Spleen (tissue), 11 donors: ENCODE measurements around the gene HAL. TPM values are rescaled to one million over a fixed set of nuclear protein-coding genes. Genes with fewer than 3 reads are reported as not detected.
A peak's percentile ranks its signal among the peaks of the same experiment; 100 is the strongest.

Experiments used
- DNase-seq: peaks from one replicate; pipeline ENCODE4 v3.0.0-alpha.2; 2020
- H3K27ac ChIP-seq, 8 donors: fragments of 200-600 bp; sonication (generic) in 7 of 8; 1 replicate in 4 of 8; 2 replicates in 4 of 8; pipeline versions ENCODE4 v1.5.0 to v1.8.0; 2016 to 2021; ENCODE audit warnings: inconsistent platforms in 4 of 8, mild to moderate bottlenecking in 4 of 8, moderate library complexity in 1 of 8
- H3K27me3 ChIP-seq, 7 donors: fragments of 200-600 bp; sonication (generic) in 6 of 7; replicated peaks in 1 of 7; 1 replicate in 4 of 7; 2 replicates in 3 of 7; pipeline versions ENCODE4 v1.5.0 to v1.8.0; 2016 to 2021; ENCODE audit warnings: inconsistent platforms in 3 of 7, mild to moderate bottlenecking in 1 of 7
- H3K36me3 ChIP-seq, 6 donors: fragments of 200-600 bp; sonication (generic) in 5 of 6; 1 replicate in 4 of 6; 2 replicates in 2 of 6; pipeline versions ENCODE4 v1.5.0 to v1.8.0; 2016 to 2021; ENCODE audit warnings: inconsistent platforms in 2 of 6
- H3K4me1 ChIP-seq, 6 donors: fragments of 200-600 bp; sonication (generic) in 5 of 6; 1 replicate in 3 of 6; 2 replicates in 3 of 6; pipeline versions ENCODE4 v1.5.0 to v1.8.0; 2016 to 2021; ENCODE audit warnings: inconsistent platforms in 3 of 6
- H3K4me3 ChIP-seq, 8 donors: fragments of 200-600 bp; sonication (generic) in 7 of 8; 1 replicate in 4 of 8; 2 replicates in 4 of 8; pipeline versions ENCODE4 v1.5.0 to v1.8.0; 2016 to 2021; ENCODE audit warnings: inconsistent platforms in 4 of 8, mild to moderate bottlenecking in 4 of 8, moderate library complexity in 2 of 8
- H3K9me3 ChIP-seq, 8 donors: fragments of 200-600 bp; sonication (generic) in 7 of 8; 1 replicate in 4 of 8; 2 replicates in 4 of 8; pipeline versions ENCODE4 v1.5.0 to v1.8.0; 2016 to 2021; ENCODE audit warnings: inconsistent platforms in 4 of 8
- CTCF ChIP-seq, 11 experiments: fragments of 200-600 bp in 7 of 11; fragments of 450-650 bp in 4 of 11; sonication (generic) in 4 of 11; IDR thresholded peaks in 8 of 11; conservative IDR thresholded peaks in 3 of 11; 1 replicate in 7 of 11; 2 replicates in 4 of 11; pipeline versions ENCODE4 v1.4.0 to v1.8.0; 2016 to 2021; ENCODE audit warnings: antibody characterized with exemption in 11 of 11, inconsistent platforms in 4 of 11, mild to moderate bottlenecking in 1 of 11
- POLR2A ChIP-seq, 3 donors: fragments of 450-650 bp; IDR thresholded peaks; one replicate each; pipeline ENCODE4 v1.5.1; 2017; ENCODE audit warnings: antibody characterized with exemption in 3 of 3, mild to moderate bottlenecking in 1 of 3
- POLR2AphosphoS5 ChIP-seq, 3 donors: sonication (generic); formaldehyde crosslinking; IDR thresholded peaks; one replicate each; pipeline ENCODE4 v1.5.1; 2017; ENCODE audit warnings: antibody characterized with exemption in 3 of 3
- WGBS, 5 donors: extraction: QIAGEN DNeasy Blood & Tissue Kit in 3 of 5; methylation state at CpG; one replicate each; pipeline versions ENCODE4 v1.1.5 to v1.1.7; 2013 to 2018; 5-methylcytosine and 5-hydroxymethylcytosine counted together
- intact Hi-C: fragments of 100-400 bp; cut with DNase I; formaldehyde crosslinking; loops from one replicate; pipeline ENCODE4 v1.15.0; 2023; ENCODE audit warnings: low total_unique reads
- polyA plus RNA-seq, 3 donors: library from polyadenylated mRNA; stranded (reverse); fragments of 200-250 nt; gene quantifications; one replicate each; pipeline ENCODE4 v1.2.1, GENCODE V29; 2013
- total RNA-seq, 7 donors: library from RNA; depleted of rRNA in 3 of 7; stranded (reverse); fragments of >200 nt in 3 of 7; fragmentation: NEBNext Ultra II Directional in 4 of 7; extraction: Animal tissue kit (Norgen Biotek cat#: 25700) in 4 of 7; gene quantifications; one replicate each; pipeline versions ENCODE4 v1.1.0 to v1.2.1, GENCODE V29; 2016 to 2021
- donor health status: healthy with polysubstance abuse.
- donor health status: DM: no; HTN: no; CAD: no; lungs with moderate emphysema.
- donor health status: DM: no; HTN: no; CAD: no.
- donor health status: Bipolar disorder and iron deficiency.
- donor health status: healthy.
- donor health status: DM: no; HTN: no; CAD: no.
- donor health status: DM: yes; HTN: yes; CAD: no.

The HAL gene
- total and polyA plus RNA-seq, 10 donors = 0.24 to 27.3 (median 9.4) TPM

GRCh38 chr12:96034621-96035282 is 38.6 kb upstream of the HAL start:
- WGBS, 5 donors = 2 to 5% (median 3%) methylated on average over 25 of the region's 25 CpGs

GRCh38 chr12:96033549-96034389 is 37.6 kb upstream of the HAL start:
- peak overlapping the region in 6 of 8 donors; percentile 87 to 94 (median 92) for H3K27ac ChIP-seq
- peak overlapping the region in 7 of 8 donors; percentile 80 to 99 (median 94) for H3K4me3 ChIP-seq
- intact Hi-C loops = no loop called here
- no peak for DNase-seq
- peaks cover 0 to 6% (median 0%) of the 10 kb centered on the region in 8 donors for H3K9me3 ChIP-seq
- 64 to 69% (median 65%) methylated on average over 7 of the region's 7 CpGs for WGBS, 5 donors
- H3K27me3 ChIP-seq = no peaks in the 10 kb centered on the region
- peaks cover 20 to 77% (median 50%) of the 10 kb centered on the region in 6 donors for H3K4me1 ChIP-seq
- TF ChIP-seq POLR2A (IDR thresholded peaks at IDR 0.05) (no peak), POLR2AphosphoS5 (IDR thresholded peaks at IDR 0.05) (no peak), CTCF (IDR thresholded peaks at IDR 0.05 in 8 of 11, conservative IDR thresholded peaks at IDR 0.05 in 3 of 11) (no peak)
- peaks cover 0 to 3% (median 0%) of the 10 kb centered on the region in 6 donors for H3K36me3 ChIP-seq

More at GRCh38 chr12:96034621-96035282, 38.6 kb upstream of the HAL start:
- TF ChIP-seq CTCF (IDR thresholded peaks at IDR 0.05 in 8 of 11, conservative IDR thresholded peaks at IDR 0.05 in 3 of 11) (no peak), POLR2A (IDR thresholded peaks at IDR 0.05) (no peak), POLR2AphosphoS5 (IDR thresholded peaks at IDR 0.05) (no peak)
- intact Hi-C loops = no loop called here
- H3K36me3 ChIP-seq = no peaks in the 10 kb centered on the region
- H3K27ac ChIP-seq = peak overlapping the region; percentile 83 to 94 (median 90)
- H3K9me3 ChIP-seq = peaks cover 0 to 6% (median 0%) of the 10 kb centered on the region in 8 donors
- H3K27me3 ChIP-seq = no peaks in the 10 kb centered on the region
- H3K4me1 ChIP-seq = peaks cover 20 to 70% (median 48%) of the 10 kb centered on the region in 6 donors
- DNase-seq = peak; percentile 79
- peak overlapping the region; percentile 72 to 99 (median 92) for H3K4me3 ChIP-seq

GRCh38 chr12:96029826-96030225 is 33.7 kb upstream of the HAL start:
- H3K27me3 ChIP-seq = no peaks in the 10 kb centered on the region
- peaks cover 6 to 43% (median 23%) of the 10 kb centered on the region in 6 donors for H3K36me3 ChIP-seq
- H3K4me1 ChIP-seq = peaks cover 20 to 64% (median 39%) of the 10 kb centered on the region in 6 donors
- TF ChIP-seq POLR2AphosphoS5 (IDR thresholded peaks at IDR 0.05) = no peak
- TF ChIP-seq POLR2A (IDR thresholded peaks at IDR 0.05) = no peak
- TF ChIP-seq CTCF (IDR thresholded peaks at IDR 0.05 in 8 of 11, conservative IDR thresholded peaks at IDR 0.05 in 3 of 11) = no peak
- intact Hi-C loops = no loop called here
- H3K9me3 ChIP-seq = no peaks in the 10 kb centered on the region
- DNase-seq = no peak
- H3K4me3 ChIP-seq = no peak overlapping the region
- 77 to 86% (median 83%) methylated on average over 2 of the region's 2 CpGs for WGBS, 5 donors
- H3K27ac ChIP-seq = peak overlapping the region in 1 of 8 donors; percentile 7

- no peak for TF ChIP-seq POLR2A (IDR thresholded peaks at IDR 0.05)
- no peak for TF ChIP-seq CTCF (IDR thresholded peaks at IDR 0.05 in 8 of 11, conservative IDR thresholded peaks at IDR 0.05 in 3 of 11)
- TF ChIP-seq POLR2AphosphoS5 (IDR thresholded peaks at IDR 0.05) = no peak
Measured at GRCh38 chr12:96028538-96028937, 32.4 kb upstream of the HAL start.

More at GRCh38 chr12:96028538-96028937, 32.4 kb upstream of the HAL start:
- Histone ChIP-seq H3K27ac (no peak overlapping the region), H3K9me3 (no peaks in the 10 kb centered on the region), H3K4me1 (peaks cover 8 to 51% (median 26%) of the 10 kb centered on the region in 6 donors), H3K27me3 (no peaks in the 10 kb centered on the region), H3K36me3 (peaks cover 9 to 56% (median 33%) of the 10 kb centered on the region in 6 donors), H3K4me3 (no peak overlapping the region)
- WGBS, 5 donors = 72 to 88% (median 73%) methylated on average over 1 of the region's 1 CpG
- no peak for DNase-seq
- intact Hi-C loops = no loop called here
